Astrocyte of the cerebellum (primary cell): ENCODE results near the gene MAML2.
A peak's percentile ranks its signal among the peaks of the same experiment; 100 is the strongest.

Source experiments
- DNase-seq: peaks from one replicate; pipeline ENCODE4 v3.0.0-alpha.2; 2011; ENCODE audit warnings: low read depth
- H3K4me3 ChIP-seq: 2 replicates; pipeline ENCODE4 v1.5.1; 2011; ENCODE audit warnings: mild to moderate bottlenecking, low read depth, low read length, moderate library complexity
- in situ Hi-C: cut with HindIII; loops from 2 replicates; pipeline ENCODE4 v1.10.0; 2017; ENCODE audit warnings: low sequenced_read_pairs
- TF ChIP-seq, protein P1 (sequence below): IDR thresholded peaks from 2 replicates; pipeline ENCODE4 v1.5.1; 2012; ENCODE audit warnings: low read length, low read depth, moderate library complexity, mild to moderate bottlenecking; ENCODE audit errors: missing control alignments

MAML2 gene

DNA sequence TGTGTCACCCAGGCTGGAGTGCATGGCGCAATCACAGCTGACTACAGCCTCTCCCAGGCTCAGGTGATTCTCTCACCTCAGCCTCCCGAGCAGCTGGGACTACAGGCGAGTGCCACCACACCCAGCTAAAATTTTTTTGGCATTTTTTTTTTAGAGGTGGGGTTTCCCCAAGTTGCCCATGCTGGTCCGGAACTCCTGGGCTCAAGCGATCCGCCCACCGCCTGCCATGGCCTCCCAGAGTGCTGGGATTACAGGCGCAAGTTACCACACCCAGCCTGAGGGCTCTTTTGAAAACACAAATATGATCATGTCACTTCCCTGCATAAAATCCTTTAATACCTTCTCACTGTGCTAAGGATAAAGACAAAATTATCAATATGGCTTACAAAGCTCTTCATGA, 88.1 kb downstream of the MAML2 start:
- DNase-seq = no peak
- in situ Hi-C loops = loop anchor here (5.0 kb wide), 1 partner anchor 52 kb away; no protein-coding TSS in a partner anchor
- no peak overlapping the region for H3K4me3 ChIP-seq
- TF ChIP-seq, protein P1, sequence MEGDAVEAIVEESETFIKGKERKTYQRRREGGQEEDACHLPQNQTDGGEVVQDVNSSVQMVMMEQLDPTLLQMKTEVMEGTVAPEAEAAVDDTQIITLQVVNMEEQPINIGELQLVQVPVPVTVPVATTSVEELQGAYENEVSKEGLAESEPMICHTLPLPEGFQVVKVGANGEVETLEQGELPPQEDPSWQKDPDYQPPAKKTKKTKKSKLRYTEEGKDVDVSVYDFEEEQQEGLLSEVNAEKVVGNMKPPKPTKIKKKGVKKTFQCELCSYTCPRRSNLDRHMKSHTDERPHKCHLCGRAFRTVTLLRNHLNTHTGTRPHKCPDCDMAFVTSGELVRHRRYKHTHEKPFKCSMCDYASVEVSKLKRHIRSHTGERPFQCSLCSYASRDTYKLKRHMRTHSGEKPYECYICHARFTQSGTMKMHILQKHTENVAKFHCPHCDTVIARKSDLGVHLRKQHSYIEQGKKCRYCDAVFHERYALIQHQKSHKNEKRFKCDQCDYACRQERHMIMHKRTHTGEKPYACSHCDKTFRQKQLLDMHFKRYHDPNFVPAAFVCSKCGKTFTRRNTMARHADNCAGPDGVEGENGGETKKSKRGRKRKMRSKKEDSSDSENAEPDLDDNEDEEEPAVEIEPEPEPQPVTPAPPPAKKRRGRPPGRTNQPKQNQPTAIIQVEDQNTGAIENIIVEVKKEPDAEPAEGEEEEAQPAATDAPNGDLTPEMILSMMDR = no peak

DNA sequence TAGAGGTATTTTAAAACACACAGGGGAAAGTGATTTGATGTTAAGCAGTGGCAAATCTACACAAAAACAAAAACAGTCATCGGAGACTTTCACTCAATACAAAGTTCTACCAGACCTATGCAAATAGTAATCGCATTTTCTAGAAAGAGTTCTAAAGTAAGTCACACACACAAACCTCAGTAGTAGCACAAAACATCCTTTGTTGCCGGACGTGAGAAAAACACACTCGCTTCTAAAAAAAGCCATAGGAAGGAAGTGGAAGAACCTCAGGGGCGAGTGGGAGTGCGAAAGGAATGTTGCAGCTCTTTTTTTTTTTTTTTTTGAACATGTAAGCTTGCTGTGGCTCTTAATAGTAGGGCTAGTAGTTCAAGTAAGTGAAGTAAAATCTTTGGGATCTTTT, 88.9 kb downstream of the MAML2 start:
- TF ChIP-seq, protein P1 = no peak
- in situ Hi-C loops = no loop called here
- DNase-seq = peak; percentile 29
- H3K4me3 ChIP-seq = no peak overlapping the region

DNA sequence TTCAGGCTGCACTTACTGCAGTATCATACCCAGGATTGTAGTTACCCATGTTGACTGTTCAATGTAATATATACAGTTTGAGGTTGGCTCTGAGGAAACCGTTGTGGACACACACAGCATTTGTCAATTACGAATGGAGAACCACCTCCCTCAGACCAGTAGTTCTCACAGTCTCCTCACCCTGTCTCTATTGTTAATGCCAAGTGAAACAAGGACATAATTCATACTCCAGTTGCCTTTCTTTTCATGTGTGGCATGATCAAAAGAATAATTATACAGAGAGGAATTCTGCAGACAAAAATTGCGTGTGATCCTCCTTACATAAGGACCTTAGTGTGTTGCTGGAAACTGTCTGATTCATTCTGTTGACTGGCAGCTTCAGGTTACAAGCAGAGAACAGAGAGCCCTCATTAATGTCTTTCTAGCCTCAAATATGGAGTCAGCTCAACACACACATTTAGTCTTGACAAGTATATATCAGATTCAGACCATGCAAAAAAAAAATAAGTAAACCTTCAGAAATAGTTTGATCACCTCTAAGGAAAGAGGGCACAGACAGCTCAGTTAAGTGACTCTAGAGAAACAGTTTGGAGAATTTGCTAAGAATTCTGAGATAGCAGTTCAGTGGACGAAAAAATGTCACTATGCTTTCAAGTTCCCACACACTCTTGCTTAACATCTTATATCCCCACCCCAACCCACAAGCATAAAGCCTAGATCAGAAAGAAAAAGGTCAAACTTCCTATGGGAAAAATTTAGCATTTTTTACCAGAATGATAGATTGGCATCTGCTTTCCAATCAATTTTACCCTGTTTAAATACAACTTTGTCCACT, 96.1 kb downstream of the MAML2 start:
- in situ Hi-C loops = no loop called here
- peak; percentile 63 for DNase-seq
- H3K4me3 ChIP-seq = no peak overlapping the region
- TF ChIP-seq, protein P1 = no peak

DNA sequence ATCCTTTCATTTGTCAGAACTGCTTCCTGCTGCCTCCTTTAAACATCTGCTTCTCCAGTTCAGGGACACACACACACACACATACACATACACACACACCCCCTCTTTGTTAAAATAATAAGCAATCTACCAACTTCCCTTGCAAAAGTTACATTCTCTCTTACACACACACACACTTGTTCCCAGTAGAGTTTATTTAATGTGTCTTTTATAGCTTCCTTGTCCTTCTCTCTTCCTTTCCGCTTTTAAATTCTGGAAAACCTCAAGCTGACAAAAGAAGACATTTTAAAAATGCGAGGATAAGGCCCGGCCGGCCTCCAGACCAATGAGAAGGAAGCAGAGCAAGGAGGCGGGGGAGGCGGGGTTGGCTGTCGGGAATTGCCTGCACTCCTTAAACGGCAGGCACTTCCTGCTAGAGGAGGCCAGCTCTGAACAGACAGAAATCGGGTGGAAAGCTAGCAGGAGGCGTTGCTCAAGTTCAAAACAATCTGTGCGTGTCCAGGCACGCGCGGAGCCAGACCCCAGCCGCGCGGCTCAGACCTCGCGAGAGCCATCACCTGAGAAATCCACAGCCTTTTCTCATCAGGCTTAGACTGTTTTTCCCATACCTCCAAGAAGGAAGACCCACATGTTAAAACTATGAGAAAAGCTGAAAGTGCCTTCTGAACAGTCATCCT, 99.9 kb downstream of the MAML2 start:
- H3K4me3 ChIP-seq = peak overlapping the region; percentile 24
- in situ Hi-C loops = no loop called here
- peak; percentile 94 for DNase-seq
- TF ChIP-seq, protein P1 = no peak

DNA sequence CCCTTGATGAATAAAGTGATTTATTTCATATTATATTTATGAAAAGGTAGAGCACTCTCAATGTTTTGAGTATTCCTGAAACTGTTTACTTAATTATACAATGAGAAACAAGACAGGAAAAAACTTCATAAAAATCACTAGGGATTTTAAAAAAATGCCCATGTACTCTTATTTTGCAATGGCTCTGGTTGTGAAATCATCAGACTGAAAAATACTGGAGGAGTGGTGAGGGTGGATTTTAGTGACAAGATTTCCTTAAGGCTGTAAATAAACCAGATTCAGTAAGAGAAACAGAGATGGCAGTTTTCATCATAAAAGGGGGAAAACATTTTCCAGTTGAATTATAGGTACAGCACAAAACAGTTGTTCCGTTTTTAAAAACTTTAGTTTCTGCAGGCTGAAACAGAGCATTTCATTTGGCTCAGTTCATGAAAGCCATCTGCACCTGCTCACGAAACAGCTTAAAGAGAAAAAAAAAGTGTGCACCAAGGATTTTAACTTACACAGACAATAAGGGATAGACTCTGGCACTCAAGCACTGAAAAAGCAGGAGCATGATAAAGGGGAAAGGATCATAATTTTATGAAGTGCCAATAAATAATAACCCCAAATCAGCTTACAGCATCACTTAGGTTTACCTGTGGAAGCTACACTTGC, 100.7 kb downstream of the MAML2 start:
- H3K4me3 ChIP-seq = no peak overlapping the region
- TF ChIP-seq, protein P1 = no peak
- DNase-seq = no peak
- in situ Hi-C loops = no loop called here

DNA sequence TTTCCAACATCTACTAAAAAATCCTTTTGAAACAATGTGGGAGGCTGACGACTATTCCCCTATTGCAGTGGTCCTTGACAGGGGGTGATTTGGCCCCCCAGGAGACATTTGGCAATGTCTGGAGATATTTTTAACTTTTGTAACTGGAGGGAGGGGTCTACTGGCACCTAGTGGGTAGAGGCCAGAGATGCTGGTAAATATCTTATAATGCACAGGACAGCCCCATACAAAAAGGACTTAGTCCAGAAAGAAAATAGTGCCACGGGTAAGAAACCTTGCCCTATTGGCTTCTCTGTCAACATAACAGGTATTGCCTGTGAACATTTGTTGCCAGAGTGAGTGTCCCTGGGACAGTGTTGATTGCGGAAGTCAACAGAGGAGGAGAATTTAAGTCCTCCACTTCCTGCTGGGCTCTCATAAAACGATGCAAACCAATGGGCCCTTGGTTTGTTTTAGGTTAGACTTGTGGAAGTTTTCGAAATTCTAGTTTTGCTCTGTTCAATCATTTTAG, 101.6 kb downstream of the MAML2 start:
- no peak for DNase-seq
- H3K4me3 ChIP-seq = no peak overlapping the region
- TF ChIP-seq, protein P1 = peak; percentile 7
- in situ Hi-C loops = no loop called here
